GM21528 (cell line): Measurements from ENCODE around the gene RIMBP2.
"Not testable (repeated sequence)": the region's sequence is repeated elsewhere in the genome, so short reads cannot be mapped to it uniquely, and the experiment has no call there.

Experiments used
- ATAC-seq: cut with Tn5 transposase; IDR thresholded peaks from one replicate; pipeline ENCODE4 v1.9.1; 2021; ENCODE audit warnings: mild to moderate bottlenecking, moderate library complexity; ENCODE audit not compliant: unreplicated experiment, low FRiP score

The RIMBP2 gene

GRCh38 chr12:130738403-130738802, 22.3 kb upstream of the RIMBP2 start:
- not testable (repeated sequence) for ATAC-seq

DNA sequence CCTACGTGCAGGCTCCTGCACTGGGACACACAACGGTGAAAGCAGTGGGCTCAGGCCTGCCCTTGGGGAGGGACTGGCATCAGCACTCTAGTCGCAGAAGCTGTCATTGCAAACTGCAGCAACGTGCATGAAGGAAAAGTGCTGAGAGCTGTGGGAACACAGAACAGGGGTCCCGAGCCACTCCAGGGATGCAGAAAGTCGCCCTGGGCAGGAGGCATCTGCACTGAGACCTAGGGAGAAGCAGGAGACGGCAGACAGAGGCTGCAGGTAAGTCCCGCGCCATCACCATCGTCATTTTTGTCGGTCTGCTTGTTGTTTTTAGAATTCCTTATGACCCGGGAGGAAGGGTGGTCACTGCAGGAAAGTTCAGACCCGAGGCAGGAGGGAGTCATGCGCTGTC, 21.6 kb upstream of the RIMBP2 start:
- ATAC-seq = no peak

- ATAC-seq = no peak
Measured at GRCh38 chr12:130729344-130729743, 13.2 kb upstream of the RIMBP2 start.

DNA sequence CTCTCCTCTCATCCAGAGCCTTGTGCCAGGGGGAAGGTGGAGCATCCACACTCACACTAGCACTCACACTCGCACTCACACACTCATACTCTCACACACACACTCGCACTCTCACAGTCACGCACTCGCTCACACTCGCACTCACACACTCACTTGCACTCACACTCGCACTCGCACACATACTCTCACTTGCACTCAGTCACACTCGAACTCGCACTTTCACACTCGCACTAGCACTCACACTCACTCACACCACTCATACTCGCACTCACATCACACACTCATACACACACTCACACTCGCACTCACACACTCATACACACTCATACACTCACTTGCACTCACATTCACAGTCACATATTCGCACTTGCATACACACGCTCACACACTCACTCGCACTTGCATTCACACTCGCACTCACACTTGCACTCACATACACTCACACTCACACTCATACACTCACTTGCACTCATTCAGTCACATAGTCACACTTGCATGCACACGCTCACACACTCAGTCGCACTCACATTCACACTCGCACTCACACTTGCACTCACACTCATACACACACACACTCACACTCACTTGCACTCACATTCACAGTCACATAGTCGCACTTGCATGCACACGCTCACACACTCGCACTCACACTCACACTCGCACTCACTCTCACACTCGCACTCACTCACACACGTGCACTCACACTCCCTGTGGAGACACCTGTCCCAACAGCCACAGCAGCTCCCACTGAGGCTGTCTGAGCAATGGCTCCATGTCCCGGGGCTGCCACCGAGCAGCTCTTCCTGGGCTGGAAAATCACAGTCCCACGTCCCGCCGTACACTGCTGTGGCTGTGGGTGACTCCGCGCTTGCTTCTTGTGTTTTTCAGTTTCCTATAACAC, 12.3 kb upstream of the RIMBP2 start:
- ATAC-seq = no peak

DNA sequence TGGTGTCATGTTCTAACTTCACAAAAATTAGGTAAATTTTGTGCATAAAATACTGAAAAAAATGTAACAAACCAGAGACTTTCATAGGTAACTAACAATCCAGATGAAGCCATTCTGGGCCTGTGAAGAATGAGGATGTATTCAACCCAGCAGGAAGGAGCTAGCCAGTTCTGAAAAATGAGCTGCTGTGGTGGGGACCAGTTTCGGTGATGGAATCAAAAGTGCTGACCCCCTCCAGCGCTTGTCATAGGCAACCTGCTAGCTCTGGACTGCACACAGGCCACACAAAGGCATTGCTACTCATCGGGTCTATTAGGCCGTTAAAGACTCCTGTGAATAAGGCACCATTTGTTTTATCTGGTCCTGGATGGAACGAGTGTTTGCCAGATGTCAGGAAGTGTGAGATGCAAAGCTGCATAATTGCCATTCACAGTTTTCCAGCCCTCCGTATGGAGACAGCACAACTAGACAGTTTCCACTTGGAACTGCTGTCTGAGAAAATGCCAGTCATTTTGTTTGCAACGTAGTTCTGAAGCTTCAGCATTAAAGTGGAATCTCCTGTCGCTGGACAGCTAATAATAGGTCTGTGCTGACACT, 3.3 kb upstream of the RIMBP2 start:
- no peak for ATAC-seq

DNA sequence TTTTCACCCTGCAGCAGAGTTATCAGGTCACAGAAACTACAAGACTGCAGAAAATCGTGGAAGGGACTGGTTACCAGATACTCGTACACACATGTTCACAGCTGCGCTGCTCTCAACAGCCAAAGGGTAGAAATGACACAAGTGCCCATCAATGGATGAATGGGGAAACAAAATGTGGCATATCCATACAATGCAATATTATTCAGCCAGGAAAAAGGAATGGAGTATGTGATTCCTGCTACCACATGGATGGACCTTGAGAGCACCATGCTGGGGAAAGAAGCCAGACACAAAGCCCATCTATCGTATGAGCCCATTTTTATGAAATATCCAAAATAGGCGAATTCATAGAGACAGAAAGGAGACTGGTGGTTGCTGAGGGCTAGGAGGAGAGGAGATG, 1.7 kb upstream of the RIMBP2 start:
- no peak for ATAC-seq

DNA sequence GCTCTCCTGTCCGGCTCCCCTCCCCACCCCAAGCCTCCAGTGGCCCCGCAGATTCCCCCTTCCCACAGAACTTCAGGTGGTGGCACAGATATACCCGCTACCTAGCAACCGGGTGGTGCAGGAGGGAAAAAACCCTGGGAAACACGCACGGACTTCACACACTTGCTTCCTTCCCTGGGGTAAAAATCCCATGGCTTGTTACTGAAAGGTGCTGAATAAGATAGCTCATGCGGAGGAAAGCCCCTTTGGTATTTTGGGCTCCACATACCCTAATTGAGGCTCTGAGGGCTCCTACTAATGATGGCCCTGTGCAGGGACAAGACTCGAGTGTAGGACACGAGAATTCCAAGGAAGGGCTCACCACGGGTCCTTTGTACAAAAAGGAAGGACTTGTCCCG, 869 bp upstream of the RIMBP2 start:
- no peak for ATAC-seq

- ATAC-seq = no peak
Measured at GRCh38 chr12:130715150-130715997, 725 bp downstream of the RIMBP2 start.

DNA sequence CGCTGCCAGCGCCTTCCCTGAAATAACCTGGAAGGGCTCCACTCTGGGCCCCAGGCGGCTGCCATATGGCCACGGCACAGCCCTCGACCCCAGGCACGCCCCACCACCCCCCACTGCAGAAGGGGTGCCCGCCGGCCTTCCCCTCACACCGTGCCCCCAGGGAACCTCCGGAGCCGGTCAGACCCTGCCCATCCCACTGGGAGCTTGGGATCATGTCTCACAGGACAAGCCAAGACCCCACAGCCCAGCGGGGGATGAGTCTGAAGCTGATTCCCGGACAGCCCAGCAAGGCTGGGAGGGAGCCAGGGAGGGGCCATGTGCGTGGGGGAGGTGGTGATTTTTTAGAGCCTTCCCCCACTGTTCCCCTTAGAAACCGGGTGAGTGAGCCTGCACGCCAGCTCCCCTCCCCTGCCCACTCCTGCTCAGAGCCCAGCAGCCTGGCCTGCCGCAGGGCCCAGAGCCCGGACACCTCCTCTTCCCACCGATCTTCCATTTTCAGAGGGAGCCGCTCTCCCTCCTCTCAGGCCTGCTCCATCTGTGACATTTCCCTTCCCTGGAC, 1.4 kb downstream of the RIMBP2 start:
- ATAC-seq = no peak

- no peak for ATAC-seq
Measured at GRCh38 chr12:130714091-130714590, 2.0 kb downstream of the RIMBP2 start.

GRCh38 chr12:130713581-130713991, 2.5 kb downstream of the RIMBP2 start:
- ATAC-seq = no peak

GRCh38 chr12:130712346-130713065, 3.6 kb downstream of the RIMBP2 start:
- ATAC-seq = no peak

DNA sequence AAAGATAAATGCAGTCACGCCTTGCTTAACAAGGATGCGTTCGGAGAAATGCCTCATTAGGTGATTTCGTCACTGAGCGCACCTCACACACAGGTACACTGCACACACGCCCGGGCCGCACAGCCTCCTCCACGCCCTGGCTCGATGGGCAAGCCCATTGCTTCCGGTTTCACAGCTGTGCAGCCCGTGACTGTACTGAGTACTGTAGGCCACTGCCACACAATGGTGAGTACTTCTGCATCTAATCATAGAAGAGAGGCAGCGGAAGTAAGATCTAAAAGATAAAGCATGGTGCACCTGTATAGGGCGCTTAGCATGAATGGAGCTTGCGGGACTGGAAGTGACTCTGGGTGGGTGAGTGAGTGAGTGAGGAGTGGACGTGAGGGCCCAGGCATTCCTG, 4.3 kb downstream of the RIMBP2 start:
- ATAC-seq = no peak

DNA sequence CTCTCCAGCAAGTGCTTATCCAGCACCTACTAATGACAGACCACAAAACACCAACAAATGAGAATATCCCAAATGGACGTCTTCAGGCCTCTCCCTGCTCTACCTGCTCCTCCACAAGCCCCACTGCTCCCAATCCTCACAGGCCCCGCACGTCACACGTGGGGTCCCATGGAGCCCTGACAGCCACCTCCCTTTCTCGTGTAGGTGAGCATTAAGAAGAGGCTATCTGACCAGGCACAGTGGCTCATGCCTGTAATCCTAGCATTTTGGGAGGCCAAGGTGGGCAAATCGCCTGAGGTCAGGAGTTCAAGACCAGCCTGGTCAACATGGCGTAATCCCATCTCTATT, 5.4 kb downstream of the RIMBP2 start:
- no peak for ATAC-seq

GRCh38 chr12:130709971-130710732, 5.9 kb downstream of the RIMBP2 start:
- ATAC-seq = no peak

DNA sequence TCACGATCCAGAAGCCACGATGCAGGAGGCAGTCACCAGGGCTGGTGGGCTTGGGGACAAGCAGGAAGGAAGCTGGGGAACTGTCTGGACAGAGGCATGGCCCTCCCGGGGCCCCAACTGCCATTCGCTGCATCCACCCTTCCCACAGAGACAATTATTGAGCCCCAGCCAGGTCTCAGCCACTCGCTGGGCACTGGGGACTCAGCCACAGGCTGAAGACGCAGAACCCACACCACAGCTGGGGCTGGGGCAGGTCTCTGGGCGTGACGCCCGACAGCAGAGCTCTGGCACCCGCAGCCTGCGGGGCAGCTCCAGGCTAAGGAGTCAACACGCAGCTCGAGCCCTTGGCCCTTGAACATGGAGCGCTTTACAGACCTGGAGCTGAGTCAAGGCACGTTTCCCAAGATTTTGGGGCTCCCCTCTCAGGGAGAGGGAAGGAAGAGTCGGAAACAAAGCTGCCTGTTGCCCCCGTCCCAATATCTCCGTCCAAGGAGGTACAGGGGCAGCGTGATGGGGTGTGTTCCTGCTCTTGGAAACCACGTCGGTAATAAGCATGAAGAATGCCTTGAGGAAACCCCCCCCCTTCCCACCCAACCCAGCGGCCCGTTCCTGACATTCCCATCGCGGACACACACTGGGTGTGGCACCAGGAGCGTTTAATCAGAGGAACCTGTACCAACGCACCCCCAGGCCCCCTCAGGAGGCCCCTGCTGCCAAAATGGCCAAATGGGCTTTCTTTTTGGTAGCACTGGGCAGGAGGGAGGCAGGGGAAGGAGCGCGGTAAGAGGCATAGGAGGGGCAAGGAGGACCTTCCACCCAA, 6.7 kb downstream of the RIMBP2 start:
- no peak for ATAC-seq

DNA sequence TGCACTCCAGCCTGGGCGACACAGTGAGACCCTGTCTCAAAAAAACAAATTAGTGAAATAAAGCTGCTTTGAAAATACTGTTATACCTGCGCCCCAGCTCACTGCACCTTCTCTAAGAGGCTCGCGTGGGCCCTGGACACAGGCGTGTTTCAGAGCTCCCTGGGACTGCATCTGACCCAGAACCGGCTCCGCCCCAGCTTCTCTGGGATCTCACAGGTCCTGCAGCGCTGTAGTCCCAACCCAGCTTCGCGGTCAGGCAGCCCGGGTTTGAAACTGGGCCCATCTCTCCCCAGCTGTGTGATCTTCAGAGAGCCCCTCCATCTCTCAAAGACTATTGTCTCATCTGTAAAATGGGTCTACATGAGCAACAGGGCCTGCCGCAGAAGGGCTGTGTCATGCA, 7.5 kb downstream of the RIMBP2 start:
- no peak for ATAC-seq

DNA sequence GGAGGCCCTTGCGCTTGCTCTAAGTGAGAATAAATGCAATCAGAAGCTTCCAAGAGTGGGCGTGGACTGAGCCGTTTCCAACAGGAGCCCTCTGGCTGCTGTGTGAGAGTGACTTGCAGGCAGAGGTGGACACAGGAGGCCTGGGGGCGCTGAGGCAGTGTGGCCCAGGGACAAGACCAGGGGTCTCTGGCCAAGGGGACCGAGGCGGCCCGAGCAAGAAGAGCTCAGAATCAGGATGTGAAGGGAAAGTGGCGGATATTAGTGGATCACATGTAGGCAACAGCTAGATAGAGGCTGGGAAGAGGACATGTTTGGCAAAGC, 8.6 kb downstream of the RIMBP2 start:
- ATAC-seq = no peak
